Vagina (tissue), 2 donors: ENCODE data around the gene OR10A5.

Experiments
- CTCF ChIP-seq, 3 experiments: fragments of 450-650 bp in 2 of 3; fragments of 200-600 bp in 1 of 3; sonication (generic) in 1 of 3; IDR thresholded peaks; one replicate each; pipeline ENCODE4 v1.5.1; 2017 to 2019; ENCODE audit warnings: antibody characterized with exemption in 3 of 3, mild to moderate bottlenecking in 2 of 3, moderate library complexity in 2 of 3
- POLR2AphosphoS5 ChIP-seq, 2 donors: sonication (generic); formaldehyde crosslinking; IDR thresholded peaks; one replicate each; pipeline ENCODE4 v1.9.0; 2017; ENCODE audit warnings: antibody characterized with exemption in 2 of 2, mild to moderate bottlenecking in 2 of 2, low read depth in 1 of 2; ENCODE audit not compliant: insufficient read depth in 1 of 2

GRCh38 chr11:6892400-6892799, 46.9 kb downstream of the OR10A5 start, which contains the start of gene OR2D2:
- TF ChIP-seq CTCF (IDR thresholded peaks at IDR 0.05), result no peak
- TF ChIP-seq POLR2AphosphoS5 (IDR thresholded peaks at IDR 0.05; ENCODE audit: insufficient read depth in 1 of 2, low read depth in 1 of 2), result no peak
